Left forelimb (tissue), 1 donor: ENCODE data around the gene TMEM186.
"Not testable (repeated sequence)": the region's sequence is repeated elsewhere in the genome, so short reads cannot be mapped to it uniquely, and the experiment has no call there.

Experiments used
- DNase-seq: peaks from one replicate; pipeline ENCODE4 v3.0.0-alpha.2; 2018; ENCODE audit warnings: low spot score

Gene TMEM186

DNA sequence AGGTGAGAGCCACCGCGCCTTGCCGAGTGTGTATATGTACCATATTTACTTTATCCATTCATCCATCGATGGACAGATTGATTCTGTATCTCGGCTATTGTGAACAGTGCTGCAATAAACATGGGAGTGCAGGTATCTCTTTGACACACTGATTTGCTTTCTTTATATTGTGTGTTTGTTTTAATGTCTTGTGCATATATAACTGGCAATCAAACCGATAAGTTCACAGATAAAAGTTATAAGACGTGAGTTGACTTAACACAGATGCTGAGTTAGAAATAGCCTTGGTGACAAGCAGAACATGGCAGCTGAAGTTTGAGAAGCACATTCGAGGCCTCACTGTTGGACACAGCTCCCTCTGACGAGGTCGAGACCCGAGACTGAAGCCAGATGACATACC lies 23.2 kb downstream of the TMEM186 start:
- no peak for DNase-seq

DNA sequence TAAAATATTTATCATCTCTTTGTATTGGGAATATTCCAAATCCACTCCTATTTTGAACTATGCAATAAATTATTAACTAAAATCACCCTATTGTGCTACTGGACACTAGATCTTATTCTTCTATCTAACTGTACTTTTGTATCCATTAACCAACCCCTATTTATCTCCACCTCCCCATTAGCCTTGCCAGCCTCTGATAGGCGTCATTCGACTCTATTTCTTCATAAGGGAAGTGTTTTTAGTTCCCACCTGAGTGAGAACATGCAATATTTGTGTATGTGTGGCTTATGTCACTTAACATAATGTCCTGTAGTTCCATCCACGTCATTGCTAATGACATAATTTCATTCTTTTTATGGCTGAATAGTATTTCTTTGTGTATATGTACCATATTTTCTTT lies 23.9 kb downstream of the TMEM186 start:
- DNase-seq: no peak

DNA sequence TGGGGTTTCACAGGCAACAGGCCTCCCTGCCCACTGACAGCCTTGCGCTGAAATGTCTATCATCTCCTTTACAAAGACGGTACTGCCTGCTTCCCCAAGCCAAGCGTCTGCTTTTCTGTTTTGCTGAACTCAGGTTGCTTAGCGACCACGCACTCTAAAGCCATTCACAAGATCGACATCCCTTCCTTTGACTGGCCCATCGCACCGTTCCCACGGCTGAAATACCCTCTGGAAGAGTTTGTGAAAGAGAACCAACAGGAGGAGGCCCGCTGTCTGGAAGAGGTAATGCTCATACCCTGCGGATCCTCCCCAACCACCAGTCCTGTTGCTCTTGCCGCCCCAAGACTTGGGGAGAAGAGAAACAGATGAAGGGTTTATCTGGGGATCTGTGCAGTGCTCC lies 28.7 kb downstream of the TMEM186 start:
- no peak for DNase-seq

DNA sequence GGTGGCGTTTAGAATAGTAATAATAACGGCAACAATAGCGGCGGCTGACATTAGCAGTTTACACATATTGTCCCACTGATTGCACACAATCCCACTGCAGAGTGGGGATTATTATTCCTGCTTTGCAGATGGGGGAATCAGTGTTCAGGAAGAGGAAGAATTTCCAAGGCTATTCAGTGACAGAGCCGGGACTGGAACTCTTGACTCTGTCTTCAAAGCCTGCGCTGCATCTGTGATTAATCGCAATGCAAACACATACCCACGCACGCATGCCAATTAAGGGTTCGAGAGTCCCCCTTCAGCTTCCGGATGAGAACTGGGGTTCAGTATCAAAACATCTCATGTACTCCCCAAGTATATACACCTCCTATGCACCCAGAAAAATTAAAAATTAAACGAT lies 29.2 kb downstream of the TMEM186 start:
- DNase-seq: no peak

DNA sequence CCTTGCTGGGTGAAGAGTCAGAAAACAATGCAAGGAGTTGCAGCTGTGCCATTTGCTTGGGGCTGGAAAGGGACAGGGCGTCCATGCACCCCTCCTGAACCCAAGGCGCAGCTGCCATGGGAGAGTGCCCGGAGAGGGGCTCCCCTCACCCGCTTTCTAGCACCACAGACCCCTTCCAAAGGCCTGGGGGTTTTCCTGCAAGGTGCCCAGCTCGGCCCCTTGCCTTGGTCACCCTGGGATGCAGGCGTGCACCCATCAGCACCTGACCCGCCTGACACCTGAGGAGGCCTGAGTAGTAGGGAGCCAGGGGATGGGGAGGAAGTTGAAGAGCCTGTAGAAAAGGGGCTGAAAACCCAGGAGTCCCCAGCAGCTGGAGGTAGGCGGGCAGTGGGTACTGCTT lies 30.3 kb downstream of the TMEM186 start:
- DNase-seq: no peak

DNA sequence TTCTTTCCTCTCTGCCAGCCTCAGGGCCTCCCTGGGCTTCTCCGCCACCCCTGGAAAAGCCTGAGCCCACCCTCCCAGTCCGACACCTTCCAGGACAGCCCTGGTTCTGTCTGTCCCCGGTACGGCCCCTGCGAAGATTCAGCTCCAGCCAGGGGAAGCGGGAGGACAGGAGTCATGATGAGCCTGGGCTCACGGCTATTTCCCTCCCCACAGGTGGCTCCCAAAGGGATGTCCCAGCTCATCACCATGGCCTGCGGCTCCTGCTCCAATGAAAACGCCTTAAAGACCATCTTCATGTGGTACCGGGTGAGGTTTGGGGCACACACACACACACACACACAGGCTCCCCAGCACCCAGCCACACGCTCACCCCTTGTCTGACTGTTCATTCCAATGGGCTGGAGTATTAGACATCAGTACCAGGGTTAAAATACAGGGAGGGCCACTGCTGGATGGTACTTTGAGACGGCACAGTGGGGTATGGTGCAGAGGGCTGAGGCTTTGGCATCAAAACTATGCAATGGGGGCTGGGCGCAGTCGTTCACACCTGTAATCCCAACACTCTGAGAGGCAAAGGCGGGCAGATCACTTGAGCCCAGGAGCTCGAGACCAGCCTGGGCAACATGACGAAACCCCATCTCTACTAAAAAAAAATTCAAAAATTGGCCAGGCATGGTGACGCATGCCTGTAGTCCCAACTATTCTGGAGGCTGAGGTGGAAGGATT lies 32.8 kb downstream of the TMEM186 start:
- no peak for DNase-seq

DNA sequence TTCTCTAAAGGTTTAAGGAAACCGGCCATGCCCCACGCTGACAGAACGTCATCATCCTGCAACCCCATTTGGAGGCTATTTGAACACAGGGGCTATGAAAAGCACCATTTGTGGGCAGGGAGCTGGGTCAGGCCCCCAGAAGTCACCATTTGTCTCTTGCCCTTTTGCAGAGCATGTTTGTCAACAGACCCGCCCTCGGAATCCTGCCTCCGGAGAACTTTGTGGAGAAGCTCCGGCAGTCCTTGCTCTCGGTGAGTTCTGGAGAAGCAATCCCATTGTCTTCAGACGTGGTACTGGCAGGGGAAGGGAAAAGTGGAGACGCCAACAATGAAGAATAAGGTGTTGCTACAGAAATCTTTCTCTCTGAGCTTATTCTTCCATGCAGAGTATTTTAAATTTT lies 33.5 kb downstream of the TMEM186 start:
- no peak for DNase-seq

DNA sequence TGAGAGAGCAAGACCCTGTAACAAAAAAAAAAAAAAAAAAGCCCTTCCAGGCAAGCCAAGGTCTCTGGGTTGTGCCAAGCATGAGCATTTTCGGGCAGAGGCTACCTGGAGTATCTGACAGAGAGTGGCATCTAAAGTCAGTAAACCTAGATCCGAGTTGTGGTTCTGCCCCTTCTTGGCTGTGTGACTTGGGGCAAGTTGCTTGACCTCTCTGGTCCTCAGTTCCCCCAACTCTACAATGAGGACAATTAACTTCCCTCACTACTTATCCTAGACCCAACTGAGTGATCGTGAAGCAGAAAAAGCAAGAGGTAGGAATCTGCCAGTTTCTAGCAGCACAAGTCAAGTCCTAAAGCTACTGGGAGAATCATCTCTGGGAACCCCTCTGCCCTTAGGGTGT lies 34.4 kb downstream of the TMEM186 start:
- DNase-seq: no peak

DNA sequence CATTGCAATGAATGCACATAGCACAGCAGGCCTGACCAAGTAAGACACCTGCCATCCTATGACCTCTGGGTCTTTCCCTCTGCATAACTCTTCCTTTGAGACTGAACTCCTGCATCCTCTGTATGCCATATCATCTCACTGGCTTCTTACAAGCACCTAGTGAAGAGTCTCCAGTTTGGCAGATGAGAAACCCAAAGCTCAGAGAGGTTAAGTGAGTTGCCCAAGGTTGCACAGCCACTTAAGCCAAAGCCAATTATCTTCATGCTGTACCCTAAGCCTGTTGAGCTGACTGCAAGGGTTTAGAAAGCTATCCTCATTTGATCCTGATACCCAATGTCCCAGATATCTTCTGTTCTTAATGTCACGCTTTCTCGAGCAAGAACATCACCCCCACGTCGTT lies 35.2 kb downstream of the TMEM186 start:
- DNase-seq: no peak

DNA sequence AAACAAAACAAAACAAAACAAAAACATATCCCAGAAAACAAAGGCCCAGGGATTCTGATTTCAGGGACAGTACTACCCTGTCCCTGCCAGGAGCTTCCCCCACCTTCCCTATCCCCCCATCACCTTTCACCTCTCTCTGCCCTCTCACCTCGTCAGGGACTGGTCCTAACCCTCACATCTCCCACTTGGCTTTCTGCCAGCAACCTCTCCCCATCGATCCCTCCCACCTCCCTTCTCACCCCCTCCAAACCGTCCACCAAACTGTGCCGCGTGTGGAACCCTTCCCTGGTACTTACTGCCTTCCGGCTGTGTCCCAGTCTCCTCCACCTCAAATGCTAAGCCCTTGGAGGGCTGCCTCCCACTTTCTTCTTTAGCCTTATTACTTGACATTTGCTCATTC lies 36.4 kb downstream of the TMEM186 start:
- DNase-seq: no peak

DNA sequence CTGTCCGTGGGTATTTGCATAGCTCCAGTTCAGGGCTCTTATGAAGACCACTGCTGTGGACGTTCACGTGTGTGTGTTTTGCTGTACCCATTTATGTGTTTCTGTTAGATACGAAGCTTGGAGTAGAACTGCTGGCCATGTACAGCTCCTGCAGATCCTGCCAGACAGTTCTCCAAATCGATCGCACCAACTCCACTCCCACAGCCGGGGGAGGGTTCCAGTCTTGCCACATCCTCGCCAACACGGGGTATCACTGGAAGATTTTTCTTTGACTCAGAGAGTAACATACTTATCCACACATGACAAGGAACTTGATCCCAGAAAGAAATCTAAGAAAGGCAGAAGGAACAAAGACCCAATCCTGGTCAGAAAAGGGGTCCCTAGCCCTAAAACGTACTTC lies 37.4 kb downstream of the TMEM186 start:
- DNase-seq: no peak

DNA sequence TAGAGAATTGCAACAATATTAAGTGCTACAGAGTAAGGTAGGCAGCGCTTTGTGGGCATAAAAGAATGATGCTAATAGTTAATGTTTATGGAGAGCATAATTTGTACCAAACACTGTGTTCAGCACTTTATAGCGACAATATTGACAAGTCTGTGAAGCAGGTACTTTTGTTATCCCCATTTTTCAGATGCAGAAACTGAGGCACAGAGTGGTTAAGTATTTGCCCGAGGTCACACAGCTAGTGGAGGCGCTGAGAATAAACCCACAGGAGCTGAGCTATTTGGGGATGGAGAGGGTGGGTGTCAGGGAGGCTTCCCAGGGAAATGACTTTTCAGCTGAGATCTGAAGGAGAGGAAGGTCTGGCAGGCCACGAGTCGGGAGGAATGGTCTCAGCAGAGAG lies 39.4 kb downstream of the TMEM186 start:
- no peak for DNase-seq

DNA sequence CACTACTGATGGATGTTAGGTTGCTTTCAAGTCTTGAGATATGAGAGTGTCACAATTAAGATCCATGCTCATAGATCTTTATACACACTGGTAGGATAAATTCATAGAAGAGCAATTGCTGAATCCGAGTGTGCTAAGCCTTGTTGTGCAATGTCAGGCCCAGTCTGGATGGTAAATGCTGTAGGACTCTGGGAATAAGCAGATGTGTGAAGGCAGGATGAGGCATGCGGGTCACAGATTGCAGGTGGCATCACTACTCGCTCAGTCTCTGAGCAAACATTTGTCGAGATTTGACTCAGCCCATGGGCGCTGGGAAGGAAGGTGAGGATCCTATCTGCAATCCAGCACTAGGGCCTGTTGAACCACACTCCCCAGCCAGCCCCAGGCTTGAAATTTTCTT lies 40.7 kb downstream of the TMEM186 start:
- DNase-seq: no peak

DNA sequence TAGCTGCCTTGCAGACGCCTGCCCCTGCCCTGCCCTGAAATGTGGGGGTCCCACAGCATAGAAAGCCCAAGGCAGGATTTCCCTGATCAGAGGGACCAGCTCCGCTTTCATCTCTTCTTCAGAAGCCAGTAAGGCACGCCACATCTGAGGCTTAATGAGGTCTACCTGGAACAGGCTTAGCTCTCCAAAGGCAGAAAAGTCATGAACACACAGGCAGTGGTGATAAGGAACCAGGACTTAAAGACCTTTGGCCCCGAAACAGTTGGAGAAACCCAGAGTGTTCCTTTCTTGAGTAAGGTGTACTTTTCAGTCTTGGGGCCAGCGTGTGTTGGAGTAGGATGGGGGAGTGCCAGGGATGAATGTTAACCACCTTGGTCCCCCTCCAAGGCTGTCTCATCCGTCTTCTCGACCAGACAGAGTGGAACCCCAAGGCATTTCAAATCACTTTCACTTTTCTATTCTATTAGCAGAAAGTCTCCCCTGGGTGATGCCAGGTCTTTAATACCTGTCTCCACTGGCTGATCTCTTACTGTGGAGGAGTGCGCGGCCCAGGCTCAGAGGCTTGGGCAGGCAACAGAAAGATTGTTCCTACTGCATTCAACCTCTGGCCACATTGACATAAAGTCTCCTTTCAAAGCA lies 43.9 kb downstream of the TMEM186 start:
- no peak for DNase-seq

DNA sequence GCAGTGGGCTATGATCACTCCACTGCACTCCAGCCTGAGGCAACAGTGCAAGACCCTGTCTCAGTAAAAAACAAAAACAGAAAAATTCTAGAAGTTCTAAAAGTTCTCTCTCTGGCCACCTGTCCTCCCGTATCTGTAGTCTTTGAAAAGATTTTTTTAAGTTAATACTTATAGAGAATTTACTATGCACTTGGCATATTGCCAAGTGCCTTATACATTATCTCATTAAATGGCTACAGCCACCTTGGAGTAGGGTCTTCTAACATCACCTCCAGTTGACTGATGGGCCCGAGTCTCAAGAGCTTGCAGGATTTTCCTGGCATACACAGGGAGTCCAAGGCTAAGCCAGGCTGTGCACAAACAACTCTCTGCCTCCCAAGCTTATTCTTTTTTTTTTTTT lies 44.7 kb downstream of the TMEM186 start:
- no peak for DNase-seq

DNA sequence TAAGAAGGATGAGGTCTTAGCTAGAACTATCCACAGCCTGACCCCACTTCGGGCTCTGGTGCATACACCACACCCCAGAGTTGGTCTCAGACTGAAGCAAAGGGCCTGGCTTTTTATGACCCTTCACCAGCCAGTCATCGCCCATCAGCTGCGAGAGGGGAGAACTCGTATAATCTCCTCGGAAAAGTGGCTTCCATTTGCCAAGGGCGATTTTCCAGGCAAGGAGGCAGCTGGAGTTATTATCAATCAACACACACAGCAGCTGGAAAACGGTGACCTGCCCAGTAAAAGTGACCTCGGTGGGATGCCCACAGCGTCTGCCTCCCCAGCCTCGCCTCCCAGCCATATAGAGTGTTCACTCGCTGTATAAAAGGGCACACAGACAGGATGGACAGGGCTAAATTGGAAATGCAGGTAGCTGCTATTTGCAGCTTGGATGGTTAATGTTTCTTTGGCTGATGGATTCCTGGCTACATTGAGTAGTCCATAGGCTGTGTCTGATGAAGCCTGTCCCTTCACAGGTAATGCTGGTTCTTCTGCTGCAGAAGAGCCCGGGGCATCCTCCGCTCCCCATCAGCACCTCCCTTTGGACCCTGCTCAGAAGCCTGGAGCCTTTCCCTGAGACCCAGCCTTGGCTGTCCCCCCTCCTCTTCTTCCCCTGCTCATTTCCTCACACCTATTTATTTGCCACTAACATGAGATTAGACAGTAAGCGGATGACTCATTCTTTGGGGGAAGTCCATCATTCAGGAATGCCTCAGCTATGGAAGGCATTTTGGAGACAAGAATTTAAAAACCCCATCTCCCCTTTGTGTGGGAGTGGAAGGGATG lies 45.7 kb downstream of the TMEM186 start:
- DNase-seq: no peak

DNA sequence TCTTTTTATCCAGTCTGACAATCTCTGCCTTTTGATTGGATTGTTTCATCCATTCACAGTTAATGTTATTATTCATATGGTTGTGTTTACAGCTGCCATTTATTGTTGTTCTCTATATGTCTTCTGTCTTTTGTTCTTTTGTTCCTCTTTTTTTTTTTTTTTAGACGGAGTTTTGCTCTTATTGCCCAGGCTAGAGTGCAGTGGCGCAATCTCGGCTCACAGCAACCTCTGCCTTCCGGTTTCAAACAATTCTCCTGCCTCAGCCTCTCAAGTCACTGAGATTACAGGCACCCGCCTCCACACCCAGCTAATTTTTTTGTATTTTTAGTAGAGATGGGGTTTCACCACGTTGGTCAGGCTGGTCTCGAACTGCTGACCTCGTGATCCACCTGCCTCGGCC lies 48.5 kb downstream of the TMEM186 start:
- not testable (repeated sequence) for DNase-seq
